IPS-18c (cell line): ENCODE data around the gene KIF7.

Source experiments
- H3K4me3 ChIP-seq: 2 replicates; pipeline ENCODE4 v1.7.0; 2013; ENCODE audit warnings: low read depth, mild to moderate bottlenecking, low read length, moderate library complexity; ENCODE audit not compliant: insufficient read depth
- H3K9me3 ChIP-seq: one replicate; pipeline ENCODE4 v1.6.1; 2013; ENCODE audit warnings: mild to moderate bottlenecking, low read length, moderate library complexity; ENCODE audit not compliant: control insufficient read depth, insufficient read depth

Gene KIF7

DNA sequence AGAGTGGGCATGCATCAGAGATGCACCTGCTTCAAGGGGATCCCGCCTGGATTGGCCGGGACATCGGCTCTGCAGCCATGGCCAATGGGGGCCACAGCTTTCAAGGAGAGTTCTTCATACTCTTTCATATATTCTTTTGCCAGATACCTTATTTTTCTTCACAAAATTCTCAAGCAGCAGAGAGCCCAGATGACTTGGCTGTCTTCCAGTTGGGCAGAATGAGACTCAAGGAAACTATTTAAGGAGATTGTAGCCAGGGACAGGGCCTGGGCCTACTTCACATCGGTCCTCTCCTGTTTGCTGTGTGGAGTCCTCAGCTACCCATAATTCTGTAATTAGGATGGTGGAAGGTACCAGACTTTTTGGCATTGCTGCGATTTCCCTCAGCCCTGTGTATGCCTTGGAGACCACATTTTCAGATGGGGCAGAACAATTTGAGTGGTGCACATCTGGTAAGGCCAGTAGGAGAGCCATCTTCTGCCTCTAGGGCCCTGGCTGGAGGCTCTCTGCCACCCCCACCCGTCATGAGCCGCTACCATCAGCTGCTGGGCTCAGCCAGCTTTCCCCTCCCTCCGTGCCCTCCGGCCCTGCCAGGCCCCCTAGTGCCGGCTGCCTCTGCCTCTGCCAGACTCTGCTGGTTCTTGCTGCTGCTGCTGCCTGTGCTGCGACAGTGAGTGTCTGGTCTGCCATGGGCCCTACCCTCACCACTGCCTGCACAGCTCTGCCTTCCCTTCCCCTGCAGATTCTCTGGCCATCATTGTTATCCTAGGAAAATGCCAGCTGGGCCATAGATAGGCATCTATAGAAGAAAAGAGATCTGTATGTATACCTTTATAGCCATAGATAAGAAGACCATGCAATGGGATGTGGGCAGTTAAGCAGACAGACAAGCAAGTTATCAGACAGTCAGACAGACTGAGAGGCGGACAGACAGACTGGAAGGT, 17.2 kb upstream of the KIF7 start:
- H3K4me3 ChIP-seq = no peak overlapping the region
- no peaks in the 10 kb centered on the region for H3K9me3 ChIP-seq

- no peaks in the 10 kb centered on the region for H3K9me3 ChIP-seq
- no peak overlapping the region for H3K4me3 ChIP-seq
Measured at GRCh38 chr15:89671687-89672086, 16.4 kb upstream of the KIF7 start.

DNA sequence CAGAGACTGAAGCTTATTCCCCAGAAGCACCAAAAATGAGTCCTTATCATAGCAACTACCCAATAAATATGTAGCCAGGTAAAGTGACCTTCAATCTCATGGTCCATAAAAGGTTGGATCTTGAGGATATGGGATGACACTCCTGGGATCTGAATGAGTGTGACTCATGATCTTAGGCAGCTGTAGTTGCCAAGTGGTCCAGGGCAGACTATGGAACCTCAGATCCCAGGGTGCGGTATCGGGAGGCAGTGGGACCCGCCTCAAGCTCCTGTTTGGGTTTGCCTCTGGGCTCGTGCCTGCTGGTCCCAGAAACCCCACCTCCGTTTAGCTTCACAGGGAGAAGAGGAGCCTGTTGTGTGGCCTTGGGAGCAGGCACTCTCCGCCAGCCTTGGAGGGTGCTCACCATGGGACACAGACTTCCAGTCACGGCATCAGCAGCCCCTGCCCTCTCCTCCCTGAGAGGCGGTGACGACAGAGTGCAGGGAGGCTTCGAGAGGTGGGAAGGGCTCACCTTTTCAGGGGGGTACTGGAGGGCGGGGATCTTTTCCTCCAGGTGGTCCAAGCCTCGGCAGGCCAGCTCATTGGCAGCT, 15.8 kb upstream of the KIF7 start:
- no peak overlapping the region for H3K4me3 ChIP-seq
- no peaks in the 10 kb centered on the region for H3K9me3 ChIP-seq

GRCh38 chr15:89669941-89670340, 14.7 kb upstream of the KIF7 start:
- Histone ChIP-seq H3K4me3 (no peak overlapping the region), H3K9me3 (no peaks in the 10 kb centered on the region)

DNA sequence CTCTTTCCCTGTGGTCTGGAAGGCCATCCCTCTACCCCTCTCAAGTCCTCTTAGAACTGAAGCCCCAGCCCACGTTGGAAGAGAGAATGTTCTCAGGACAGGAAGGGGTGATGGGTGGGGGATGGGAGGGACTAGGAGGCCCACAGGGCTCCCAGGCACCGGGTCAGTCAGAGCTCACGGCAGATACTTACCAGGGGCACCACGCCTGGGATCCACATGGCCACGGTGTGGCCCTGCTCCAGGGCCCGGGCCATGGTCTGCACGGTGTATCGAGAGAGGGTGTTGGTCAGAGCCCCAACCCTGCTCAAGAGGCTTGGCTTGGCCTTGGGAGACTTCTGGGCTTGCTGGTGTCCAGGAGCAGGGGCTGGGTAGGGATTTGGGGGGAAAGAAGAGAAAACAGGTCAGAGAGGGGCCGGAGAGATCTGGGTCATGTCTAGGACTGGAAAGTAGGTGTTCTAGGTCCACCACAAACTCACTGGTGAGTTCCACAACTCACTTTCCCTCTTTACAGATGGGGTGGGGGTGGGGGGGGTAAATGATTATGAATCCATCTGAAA, 14.1 kb upstream of the KIF7 start:
- no peak overlapping the region for H3K4me3 ChIP-seq
- H3K9me3 ChIP-seq = no peaks in the 10 kb centered on the region

- Histone ChIP-seq H3K9me3 (no peaks in the 10 kb centered on the region), H3K4me3 (no peak overlapping the region)
Measured at GRCh38 chr15:89668171-89668570, 12.9 kb upstream of the KIF7 start.

- Histone ChIP-seq H3K9me3 (no peaks in the 10 kb centered on the region), H3K4me3 (no peak overlapping the region)
Measured at GRCh38 chr15:89667706-89667960, 12.4 kb upstream of the KIF7 start.

DNA sequence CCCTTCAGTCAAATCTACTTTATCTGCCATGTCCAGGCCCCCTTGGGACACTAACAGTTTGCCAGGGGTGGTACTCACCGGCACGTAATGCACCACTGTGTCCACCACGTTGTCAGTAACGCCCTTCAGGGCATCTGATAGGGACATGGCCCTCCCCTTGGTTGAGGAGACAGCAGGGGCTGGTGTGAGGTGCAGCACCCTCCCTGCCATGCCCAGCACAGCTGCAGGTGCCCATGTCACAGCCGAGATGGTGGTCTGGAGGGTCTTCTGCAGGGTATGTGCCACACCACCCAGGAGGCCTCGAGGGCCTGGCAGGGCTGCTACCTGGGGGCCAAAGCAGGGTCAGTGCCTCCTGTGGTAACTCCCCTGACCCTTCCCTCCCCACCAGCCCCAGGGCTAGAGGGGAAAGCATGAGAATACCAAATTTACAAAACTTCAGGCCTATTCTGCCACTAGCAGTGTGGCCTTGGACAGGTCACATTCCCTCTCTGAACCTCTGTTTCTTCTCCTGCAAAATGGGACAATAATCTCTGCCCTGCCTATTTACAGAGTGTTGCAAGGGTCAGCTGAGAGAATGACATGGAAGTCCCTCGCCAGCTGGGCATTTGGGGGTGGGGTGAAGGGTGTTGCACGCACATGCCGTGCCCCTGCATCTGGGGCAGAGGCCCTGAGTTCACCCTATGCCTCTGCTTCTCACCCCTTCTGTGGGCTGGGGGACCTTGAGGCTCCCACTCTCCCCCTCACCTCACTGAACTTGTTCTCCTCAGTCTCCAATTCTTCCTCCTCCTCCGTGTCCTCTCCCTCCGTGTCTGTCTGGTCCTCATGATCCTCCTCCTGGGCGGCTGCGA, 11.8 kb upstream of the KIF7 start:
- Histone ChIP-seq H3K4me3 (no peak overlapping the region), H3K9me3 (no peaks in the 10 kb centered on the region)

DNA sequence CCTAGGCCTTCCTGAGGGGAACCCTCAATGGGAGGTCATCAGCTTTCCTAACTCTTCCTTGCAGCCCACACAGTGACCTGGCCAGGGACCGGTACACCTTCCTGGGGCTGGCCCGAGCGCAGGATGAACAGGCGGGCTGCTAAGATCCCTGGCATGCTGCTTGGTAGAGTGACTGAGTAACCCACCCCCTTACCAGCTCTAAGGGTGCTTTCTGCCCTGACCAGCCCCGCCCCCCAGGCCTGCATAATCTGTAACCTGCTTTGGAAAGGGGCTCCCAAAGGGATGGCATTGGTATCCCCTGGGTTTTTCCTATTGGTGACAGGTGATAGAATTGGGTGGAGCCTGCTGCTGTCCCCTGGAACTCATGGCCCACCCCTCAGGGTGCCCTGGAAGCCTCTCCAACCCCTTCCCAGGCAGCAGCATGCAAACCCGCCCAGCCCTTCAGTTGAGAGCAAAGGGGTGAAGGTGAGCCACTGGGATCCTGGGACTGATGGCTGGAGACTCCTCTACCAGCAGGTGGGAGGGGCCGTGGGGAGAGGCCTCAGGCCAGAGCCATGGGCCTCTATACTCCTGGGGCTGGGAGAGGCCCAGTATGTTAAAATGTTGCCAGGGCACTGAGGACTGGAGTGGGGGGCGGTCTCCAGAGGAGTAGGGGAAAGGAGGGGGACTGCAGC, 11.1 kb upstream of the KIF7 start:
- peak overlapping the region; percentile 38; the same call in 1 of the 2 replicates for H3K4me3 ChIP-seq

DNA sequence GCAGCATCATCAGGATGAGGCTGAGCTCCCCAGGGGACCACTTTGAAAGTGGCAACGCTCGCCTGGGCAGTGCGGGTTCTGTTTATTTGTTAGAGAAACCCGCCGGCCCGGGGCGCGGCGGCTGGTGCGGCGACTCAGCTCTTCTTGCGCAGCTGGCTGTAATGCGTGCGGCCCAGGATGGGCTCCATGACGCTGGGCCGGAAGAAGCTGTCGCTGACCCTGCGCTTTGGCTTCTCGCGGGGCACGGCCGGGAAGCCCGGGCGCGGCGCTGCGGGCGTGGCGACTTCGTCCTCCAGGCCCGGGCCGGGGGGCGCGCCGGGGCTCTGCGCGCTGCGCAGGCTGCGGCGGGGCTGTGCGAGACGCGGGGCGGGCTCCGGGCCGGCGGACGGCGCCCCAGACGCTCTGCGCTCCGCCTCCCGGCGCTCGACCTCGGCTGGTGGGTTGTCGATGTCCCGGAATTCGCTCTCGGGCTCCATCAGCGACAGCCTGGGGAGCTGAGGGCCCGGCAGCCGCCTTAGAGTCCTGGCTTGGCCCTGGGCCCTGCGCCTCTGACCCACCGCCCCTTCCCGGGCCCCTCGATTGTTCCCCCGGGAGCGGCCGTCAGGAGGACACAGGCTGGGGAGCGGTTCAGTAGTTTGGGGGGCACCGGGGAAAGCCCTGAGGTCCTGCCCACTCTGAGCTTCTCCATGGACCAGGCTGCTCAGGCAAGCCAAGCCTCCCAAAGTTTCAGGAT, 10.3 kb upstream of the KIF7 start:
- H3K9me3 ChIP-seq = no peaks in the 10 kb centered on the region
- peak overlapping the region; percentile 38; the same call in 1 of the 2 replicates for H3K4me3 ChIP-seq

More for the DNA sequence above, 11.1 kb upstream of the KIF7 start:
- no peaks in the 10 kb centered on the region for H3K9me3 ChIP-seq

GRCh38 chr15:89664441-89665350, 9.4 kb upstream of the KIF7 start:
- Histone ChIP-seq H3K4me3 (no peak overlapping the region), H3K9me3 (no peaks in the 10 kb centered on the region)

DNA sequence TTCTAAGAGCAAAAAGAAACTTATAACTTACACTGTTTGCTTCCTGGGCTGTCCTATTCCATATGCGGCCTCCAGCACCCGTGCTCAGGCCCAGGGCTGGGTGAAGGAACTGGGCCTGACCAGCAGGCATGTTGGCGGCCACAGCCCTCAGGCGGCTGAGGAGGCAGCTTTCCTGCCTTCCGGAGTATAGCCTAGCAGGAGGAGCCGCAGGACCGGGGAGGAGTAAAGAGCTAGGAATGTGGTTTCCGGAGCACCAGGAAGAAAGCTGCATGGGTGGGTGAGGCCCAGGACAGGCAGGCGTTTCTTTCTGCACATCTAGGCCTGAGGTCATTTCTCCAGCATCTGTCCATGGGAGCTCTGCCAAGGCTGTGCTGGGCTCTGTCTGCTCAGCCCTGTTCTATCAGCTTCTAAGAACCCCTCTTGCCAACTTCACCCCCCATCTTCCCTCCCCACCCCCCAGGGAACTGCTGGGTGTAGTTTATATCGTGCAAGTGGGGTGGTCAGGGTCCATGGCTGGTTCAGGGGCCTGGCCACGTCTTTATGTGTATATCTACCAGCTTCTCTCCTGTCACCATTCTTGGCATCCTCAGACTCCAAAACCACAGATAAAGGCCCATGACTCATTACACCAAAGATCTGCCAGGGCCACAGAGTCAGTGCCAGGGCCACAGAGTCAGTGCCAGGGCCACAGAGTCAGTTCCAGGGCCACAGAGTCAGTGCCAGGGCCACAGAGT, 7.8 kb upstream of the KIF7 start:
- no peak overlapping the region for H3K4me3 ChIP-seq
- H3K9me3 ChIP-seq = no peaks in the 10 kb centered on the region

DNA sequence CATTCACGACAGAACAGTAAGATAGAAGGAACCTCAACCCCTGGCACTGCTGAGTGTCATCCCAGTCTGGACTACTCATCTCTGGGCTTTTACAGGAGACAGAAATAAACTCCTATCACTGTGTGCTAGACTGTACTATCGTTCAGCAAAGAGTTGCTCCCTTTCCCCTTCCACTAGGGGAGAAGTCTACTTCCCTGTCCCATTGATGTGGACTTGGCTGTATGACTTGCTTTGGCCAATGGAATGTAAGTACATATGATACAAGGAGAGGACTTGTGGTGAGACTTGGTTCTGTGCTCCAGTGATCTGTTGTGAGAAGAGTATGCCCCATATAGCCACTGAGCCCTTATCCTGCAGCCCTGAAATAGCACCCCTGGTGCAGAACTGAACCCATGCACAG, 5.3 kb upstream of the KIF7 start:
- H3K9me3 ChIP-seq = no peaks in the 10 kb centered on the region
- H3K4me3 ChIP-seq = no peak overlapping the region

GRCh38 chr15:89659295-89659694, 4.0 kb upstream of the KIF7 start:
- Histone ChIP-seq H3K9me3 (no peaks in the 10 kb centered on the region), H3K4me3 (no peak overlapping the region)

DNA sequence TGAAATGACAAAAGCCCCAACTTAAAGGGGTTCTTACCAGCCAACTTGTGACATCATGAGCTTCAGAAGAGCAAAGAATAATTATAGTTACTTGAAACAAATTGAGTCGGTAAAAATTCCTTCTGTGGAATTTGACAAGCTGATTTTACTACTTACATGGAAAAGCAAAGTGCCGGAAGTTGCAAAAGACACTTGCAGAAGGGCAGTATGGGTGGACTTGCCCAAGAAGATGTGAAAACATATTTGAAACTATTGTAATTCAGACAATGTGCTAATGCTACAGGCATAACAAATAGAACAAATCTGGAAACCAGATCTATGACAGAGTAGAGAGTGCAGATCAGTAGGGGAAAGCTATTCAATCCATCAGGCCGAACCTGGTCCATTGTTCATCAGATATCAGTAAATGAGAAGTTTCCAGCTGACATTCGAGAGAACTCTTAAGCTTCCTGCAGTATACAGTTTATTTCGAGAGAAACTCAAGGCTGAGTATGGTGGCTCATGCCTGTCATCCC, 2.5 kb upstream of the KIF7 start:
- Histone ChIP-seq H3K9me3 (no peaks in the 10 kb centered on the region), H3K4me3 (no peak overlapping the region)
